ENCODE data around the gene LSAMP. TPM values are rescaled to one million over a fixed set of nuclear protein-coding genes. Genes with fewer than 3 reads are reported as not detected.

Gene LSAMP
- total RNA-seq, 1 experiment from 2014 or later = 5.7 TPM

DNA sequence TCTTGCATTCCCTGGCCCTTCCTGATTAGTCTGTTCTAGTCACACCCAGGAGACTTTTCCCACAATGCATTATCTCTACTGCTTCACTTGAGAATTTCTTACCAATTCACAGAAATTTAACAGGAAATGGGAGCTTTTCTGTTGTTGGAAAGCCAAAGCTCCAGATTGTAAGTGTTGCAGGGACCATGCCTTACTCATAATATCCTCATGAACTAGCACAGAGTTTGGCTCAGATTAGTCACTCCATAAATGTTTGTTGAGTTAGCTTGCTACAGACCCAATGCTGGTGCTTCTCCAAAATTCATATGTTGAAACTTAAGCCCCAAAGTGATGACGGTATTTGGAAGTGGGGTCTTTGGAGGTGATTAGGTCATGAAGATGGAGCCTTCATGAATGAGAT lies 589.4 kb downstream of the LSAMP start (continued):
- TF ChIP-seq, protein P1, sequence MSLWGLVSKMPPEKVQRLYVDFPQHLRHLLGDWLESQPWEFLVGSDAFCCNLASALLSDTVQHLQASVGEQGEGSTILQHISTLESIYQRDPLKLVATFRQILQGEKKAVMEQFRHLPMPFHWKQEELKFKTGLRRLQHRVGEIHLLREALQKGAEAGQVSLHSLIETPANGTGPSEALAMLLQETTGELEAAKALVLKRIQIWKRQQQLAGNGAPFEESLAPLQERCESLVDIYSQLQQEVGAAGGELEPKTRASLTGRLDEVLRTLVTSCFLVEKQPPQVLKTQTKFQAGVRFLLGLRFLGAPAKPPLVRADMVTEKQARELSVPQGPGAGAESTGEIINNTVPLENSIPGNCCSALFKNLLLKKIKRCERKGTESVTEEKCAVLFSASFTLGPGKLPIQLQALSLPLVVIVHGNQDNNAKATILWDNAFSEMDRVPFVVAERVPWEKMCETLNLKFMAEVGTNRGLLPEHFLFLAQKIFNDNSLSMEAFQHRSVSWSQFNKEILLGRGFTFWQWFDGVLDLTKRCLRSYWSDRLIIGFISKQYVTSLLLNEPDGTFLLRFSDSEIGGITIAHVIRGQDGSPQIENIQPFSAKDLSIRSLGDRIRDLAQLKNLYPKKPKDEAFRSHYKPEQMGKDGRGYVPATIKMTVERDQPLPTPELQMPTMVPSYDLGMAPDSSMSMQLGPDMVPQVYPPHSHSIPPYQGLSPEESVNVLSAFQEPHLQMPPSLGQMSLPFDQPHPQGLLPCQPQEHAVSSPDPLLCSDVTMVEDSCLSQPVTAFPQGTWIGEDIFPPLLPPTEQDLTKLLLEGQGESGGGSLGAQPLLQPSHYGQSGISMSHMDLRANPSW (CRISPR knock-in tag; conservative IDR thresholded peaks at IDR 0.05; ENCODE audit: low read depth) = no peak
- no peak for TF ChIP-seq SOX15 (CRISPR knock-in tag; IDR thresholded peaks at IDR 0.05)
- no peak for TF ChIP-seq ZNF219 (CRISPR knock-in tag; IDR thresholded peaks at IDR 0.05; ENCODE audit: borderline replicate concordance)
- TF ChIP-seq NFYB (CRISPR knock-in tag; conservative IDR thresholded peaks at IDR 0.05; ENCODE audit: low read depth) = no peak

- TF ChIP-seq ZNF425 (CRISPR knock-in tag; conservative IDR thresholded peaks at IDR 0.05) = no peak
- TF ChIP-seq, protein P2, sequence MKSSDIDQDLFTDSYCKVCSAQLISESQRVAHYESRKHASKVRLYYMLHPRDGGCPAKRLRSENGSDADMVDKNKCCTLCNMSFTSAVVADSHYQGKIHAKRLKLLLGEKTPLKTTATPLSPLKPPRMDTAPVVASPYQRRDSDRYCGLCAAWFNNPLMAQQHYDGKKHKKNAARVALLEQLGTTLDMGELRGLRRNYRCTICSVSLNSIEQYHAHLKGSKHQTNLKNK (CRISPR knock-in tag; IDR thresholded peaks at IDR 0.05) = no peak
- no peak for TF ChIP-seq CBFB (CRISPR knock-in tag; IDR thresholded peaks at IDR 0.05; ENCODE audit: low read depth)
- TF ChIP-seq, protein P3, sequence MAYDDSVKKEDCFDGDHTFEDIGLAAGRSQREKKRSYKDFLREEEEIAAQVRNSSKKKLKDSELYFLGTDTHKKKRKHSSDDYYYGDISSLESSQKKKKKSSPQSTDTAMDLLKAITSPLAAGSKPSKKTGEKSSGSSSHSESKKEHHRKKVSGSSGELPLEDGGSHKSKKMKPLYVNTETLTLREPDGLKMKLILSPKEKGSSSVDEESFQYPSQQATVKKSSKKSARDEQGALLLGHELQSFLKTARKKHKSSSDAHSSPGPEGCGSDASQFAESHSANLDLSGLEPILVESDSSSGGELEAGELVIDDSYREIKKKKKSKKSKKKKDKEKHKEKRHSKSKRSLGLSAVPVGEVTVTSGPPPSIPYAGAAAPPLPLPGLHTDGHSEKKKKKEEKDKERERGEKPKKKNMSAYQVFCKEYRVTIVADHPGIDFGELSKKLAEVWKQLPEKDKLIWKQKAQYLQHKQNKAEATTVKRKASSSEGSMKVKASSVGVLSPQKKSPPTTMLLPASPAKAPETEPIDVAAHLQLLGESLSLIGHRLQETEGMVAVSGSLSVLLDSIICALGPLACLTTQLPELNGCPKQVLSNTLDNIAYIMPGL (CRISPR knock-in tag; IDR thresholded peaks at IDR 0.05) = no peak
- ChIA-PET CTCF (no interaction called here), POLR2A (no interaction called here)
- Mint-ChIP-seq H3K27me3 (ENCODE audit: low read depth) (no peaks in the 10 kb centered on the region), H3K4me3 (no peak overlapping the region), H3K4me1 (peaks cover 15% of the 10 kb centered on the region), H3K9me3 (no peaks in the 10 kb centered on the region), H3K27ac (no peak overlapping the region), H3K36me3 (no peaks in the 10 kb centered on the region)
- DNase-seq (ENCODE audit: low spot score) (no peak), ATAC-seq (no peak)
Measured at GRCh38 chr3:115853104-115853503, 592.2 kb downstream of the LSAMP start.

GRCh38 chr3:115852278-115852677 lies 593.0 kb downstream of the LSAMP start:
- no peaks in the 10 kb centered on the region for H3K27me3 Mint-ChIP-seq (ENCODE audit: low read depth)

More at GRCh38 chr3:115852278-115852677, 593.0 kb downstream of the LSAMP start:
- ATAC-seq (no peak), DNase-seq (ENCODE audit: low spot score) (no peak)
- Mint-ChIP-seq H3K4me1 (peaks cover 10% of the 10 kb centered on the region), H3K4me3 (no peak overlapping the region), H3K36me3 (no peaks in the 10 kb centered on the region), H3K27ac (no peak overlapping the region), H3K9me3 (no peaks in the 10 kb centered on the region)
- CTCF ChIA-PET = no interaction called here
- no peak for TF ChIP-seq ZSCAN18 (CRISPR knock-in tag; IDR thresholded peaks at IDR 0.05)
- no peak for TF ChIP-seq ATF6 (CRISPR knock-in tag; IDR thresholded peaks at IDR 0.05)
- TF ChIP-seq IRF2 (CRISPR knock-in tag; IDR thresholded peaks at IDR 0.05; ENCODE audit: borderline replicate concordance, low read depth) = no peak
- TF ChIP-seq, protein P4, sequence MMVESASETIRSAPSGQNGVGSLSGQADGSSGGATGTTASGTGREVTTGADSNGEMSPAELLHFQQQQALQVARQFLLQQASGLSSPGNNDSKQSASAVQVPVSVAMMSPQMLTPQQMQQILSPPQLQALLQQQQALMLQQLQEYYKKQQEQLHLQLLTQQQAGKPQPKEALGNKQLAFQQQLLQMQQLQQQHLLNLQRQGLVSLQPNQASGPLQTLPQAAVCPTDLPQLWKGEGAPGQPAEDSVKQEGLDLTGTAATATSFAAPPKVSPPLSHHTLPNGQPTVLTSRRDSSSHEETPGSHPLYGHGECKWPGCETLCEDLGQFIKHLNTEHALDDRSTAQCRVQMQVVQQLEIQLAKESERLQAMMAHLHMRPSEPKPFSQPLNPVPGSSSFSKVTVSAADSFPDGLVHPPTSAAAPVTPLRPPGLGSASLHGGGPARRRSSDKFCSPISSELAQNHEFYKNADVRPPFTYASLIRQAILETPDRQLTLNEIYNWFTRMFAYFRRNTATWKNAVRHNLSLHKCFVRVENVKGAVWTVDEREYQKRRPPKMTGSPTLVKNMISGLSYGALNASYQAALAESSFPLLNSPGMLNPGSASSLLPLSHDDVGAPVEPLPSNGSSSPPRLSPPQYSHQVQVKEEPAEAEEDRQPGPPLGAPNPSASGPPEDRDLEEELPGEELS (CRISPR knock-in tag; IDR thresholded peaks at IDR 0.05) = no peak
- POLR2A ChIA-PET = no interaction called here
